Posterior vena cava (tissue), 2 donors: ENCODE measurements around the gene SLC23A3. TPM values are rescaled to one million over a fixed set of nuclear protein-coding genes. Genes with fewer than 3 reads are reported as not detected.

Experiments used
- DNase-seq: peaks from one replicate; pipeline ENCODE4 v3.0.0-alpha.2; 2020; ENCODE audit warnings: low spot score
- intact Hi-C, 2 donors: fragments of 100-400 bp; cut with DNase I; formaldehyde crosslinking; loops; one replicate each; pipeline versions ENCODE4 v1.14.1 to v1.14.2; 2022 to 2023
- total RNA-seq, 2 donors: library from RNA; stranded (reverse); fragmentation: NEBNext Ultra II Directional; extraction: Animal tissue kit (Norgen Biotek cat#: 25700); gene quantifications; one replicate each; pipeline ENCODE4 v1.2.1, GENCODE V29; 2021
- donor health status: DM: yes; HTN: yes; CAD: no.
- donor health status: DM: yes; HTN: yes; CAD: no.

Gene SLC23A3
- total RNA-seq, 2 donors from 2014 or later: 0.71 to 2.1 TPM

DNA sequence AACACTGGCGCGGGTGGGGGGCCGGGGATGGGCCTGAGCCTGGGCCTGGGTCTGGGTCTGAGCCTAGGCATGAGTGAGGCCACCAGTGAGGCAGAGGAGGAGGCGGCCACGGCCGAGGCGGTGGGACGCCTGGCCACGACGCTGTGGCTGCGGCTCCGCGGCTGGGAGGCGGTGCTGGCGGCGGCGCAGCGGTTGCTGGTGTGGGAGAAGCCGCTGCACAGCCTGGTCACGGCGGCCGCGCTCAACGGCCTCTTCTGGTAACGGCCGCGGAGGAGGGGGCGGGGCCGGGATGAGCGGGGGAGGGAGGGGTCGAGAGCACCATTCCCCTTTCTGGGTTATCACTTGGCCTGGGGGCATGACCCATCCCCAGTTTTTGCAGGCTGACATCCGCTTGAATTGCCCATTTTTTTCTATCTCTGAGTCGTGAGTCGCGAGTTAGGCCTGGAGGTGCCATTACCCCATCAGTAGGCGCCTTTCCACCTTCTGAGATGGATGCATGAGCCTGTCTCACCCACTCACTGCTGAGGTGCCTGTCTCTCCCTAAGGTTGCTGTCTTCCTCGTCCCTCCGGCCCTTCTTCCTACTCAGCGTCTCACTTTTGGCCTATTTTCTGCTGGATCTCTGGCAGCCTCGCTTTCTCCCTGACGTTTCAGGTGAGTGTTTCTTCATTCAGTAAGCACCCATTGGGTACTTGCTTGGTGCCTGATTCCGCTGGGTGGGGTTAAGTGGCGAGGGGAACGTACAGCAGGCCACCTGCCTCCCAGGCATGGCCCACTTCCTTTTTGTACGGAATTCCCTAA is 8.7 kb upstream of the SLC23A3 start:
- intact Hi-C loops: loop anchor here in 1 of 2 donors (5.0 kb wide), 1 partner anchor 39 kb away; the partner anchor contains the start of gene ABCB6
- peak; percentile 90 for DNase-seq

DNA sequence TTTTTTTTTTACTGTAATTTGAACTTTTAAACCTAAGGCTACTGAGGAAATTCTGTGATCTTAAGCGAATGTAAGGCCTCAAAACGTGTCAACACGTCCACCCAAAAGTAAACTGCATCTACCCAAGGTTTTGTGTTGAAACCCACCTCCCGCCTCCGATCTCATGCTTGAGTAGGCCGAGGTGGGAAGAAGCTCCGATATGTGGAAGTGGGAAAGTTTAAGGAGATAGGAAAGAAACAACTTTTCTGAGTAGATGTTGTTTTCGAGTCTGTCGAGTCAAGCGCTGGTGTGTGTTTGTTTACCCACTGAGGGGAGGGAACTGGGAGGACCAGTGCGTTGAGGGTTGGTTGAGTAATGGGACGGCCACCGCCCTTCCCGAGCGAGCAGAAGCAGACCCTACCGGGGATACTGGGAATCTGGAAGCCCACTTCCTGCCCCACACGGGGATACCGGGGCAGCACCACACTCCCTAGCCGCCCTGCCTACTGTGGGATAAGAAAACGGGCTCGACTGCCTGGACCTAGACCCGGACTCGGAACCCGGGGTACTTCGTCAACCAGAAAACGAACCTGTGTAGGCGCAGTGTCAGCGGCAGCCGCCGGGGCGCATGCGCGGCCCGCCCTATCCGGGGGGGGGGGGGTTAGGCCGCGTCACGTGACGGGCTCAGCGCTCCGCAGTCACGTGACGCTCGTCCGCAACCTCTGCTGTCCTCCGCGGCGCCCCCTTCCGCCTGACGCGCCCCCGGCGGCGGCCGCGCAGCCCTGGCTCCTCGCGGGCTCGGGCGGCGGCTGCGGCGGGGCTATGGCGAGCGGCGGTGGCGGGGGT is 7.9 kb upstream of the SLC23A3 start, which contains the start of gene RETREG2:
TSS of gene RETREG2 (plus strand) at position 724 of the 825 bp plus-strand sequence. CDS start at position 802, 78 bp downstream.
- DNase-seq: peak; percentile 95
- intact Hi-C loops: loop anchor here in 1 of 2 donors (5.0 kb wide), 1 partner anchor 40 kb away; the partner anchor contains the start of gene ABCB6

DNA sequence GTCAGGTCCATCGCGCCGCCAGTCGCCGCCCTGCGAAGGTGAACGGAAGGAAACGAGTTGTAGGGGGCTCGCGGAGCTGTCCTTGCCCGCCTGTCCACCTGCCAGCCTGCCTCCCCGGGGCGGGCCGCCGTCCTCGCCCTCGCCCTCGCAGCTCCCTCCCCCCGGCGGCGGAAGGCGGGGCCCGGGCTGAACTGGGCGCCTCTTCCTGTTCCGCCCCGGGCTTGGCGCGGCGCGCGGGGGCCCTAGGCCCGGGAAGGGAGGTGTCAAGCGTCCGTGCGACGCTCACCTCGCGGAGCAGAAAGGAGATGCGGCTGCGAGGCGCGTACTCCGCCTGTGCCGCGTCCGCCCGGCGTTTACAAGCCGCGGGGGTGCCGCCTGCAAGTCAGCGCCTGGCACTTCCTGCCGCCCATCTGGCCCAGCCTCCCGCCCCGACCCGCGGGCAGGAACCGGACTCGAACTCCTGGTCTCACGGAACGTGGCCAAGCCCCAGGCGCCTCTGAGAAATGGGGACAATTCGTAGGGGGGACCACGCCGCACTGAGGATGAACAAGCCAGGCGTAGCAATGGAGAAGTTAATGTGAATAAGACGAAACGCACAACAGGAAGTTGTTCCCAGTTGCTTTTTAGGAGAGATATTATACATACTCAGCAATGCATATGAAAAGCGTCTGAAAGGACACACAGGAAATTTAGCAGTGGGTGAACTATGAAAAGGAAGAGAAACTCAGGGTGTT is 7.2 kb upstream of the SLC23A3 start, which contains the start of gene CNPPD1:
TSS of gene CNPPD1 (minus strand) at position 108 of the 734 bp plus-strand sequence. CDS start at position 11, 97 bp downstream.
- peak; percentile 96 for DNase-seq
- intact Hi-C loops: loop anchor here in 1 of 2 donors (5.0 kb wide), 1 partner anchor 40 kb away; the partner anchor contains the start of gene ABCB6

DNA sequence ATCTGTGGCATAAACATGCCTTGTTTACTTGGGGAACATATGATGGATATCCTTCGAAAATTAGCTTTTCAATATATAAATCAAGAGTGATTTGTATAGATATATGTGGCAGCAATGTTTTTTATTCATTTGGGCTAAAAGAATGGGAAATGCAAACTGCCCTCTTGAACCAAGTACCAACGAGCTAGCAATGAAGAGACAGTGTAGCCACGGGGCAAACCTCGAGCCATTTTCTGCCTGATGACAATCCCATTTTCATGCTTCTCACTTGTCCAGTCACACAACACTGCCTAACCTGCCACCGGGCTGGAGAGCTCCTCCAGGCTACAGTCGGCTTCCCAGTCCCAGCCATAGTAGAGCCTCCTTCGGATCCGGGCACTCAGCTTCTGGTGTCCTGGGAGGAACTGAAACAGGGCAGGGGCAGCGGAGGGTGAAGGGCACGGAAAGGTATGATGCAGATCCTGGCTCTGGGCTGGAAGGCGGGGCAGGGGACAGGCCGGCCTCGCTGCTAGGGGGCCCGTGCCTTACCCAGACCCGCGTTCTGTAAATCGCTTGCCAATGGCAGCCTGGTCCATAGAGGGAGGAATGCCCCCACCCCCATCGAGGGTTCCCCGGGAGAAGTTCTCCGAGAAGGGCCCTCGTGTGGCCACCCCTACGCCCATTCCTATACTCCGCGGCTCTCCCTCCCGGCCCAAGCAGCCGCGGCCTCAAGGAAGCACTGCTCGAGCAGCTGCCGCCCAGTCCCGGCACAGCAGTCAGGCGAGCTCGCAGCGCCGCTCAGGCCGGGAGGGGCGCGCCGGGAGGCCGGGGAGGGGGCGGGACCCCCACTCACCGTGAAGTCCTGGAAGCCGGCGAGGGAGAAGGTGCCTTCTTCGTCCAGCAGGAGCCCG is 6.3 kb upstream of the SLC23A3 start:
- intact Hi-C loops: loop anchor here in 1 of 2 donors (5.0 kb wide), 1 partner anchor 41 kb away; the partner anchor contains the start of gene ABCB6
- DNase-seq: peak; percentile 87

DNA sequence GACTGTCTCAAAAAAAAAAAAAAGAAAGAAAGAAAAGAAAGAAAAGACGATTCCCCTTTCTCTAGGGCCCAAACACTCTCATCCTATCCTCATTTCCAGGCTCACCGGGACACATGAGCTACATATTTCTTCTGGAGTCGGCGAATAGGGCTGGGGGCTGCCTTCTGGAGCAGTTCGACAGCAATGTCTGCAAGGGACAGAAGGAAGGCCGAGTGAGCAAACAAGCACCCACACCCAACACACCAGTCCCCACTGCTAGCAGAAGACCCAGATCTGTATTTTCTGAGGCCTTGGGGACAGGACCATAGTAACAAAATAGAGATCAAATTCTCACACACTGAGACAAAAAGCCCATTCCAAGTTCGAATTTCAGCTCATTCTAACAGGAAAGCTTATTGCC is 5.7 kb upstream of the SLC23A3 start:
- no peak for DNase-seq
- intact Hi-C loops: loop anchor here in 1 of 2 donors (5.0 kb wide), 1 partner anchor 42 kb away; the partner anchor contains the start of gene ABCB6

DNA sequence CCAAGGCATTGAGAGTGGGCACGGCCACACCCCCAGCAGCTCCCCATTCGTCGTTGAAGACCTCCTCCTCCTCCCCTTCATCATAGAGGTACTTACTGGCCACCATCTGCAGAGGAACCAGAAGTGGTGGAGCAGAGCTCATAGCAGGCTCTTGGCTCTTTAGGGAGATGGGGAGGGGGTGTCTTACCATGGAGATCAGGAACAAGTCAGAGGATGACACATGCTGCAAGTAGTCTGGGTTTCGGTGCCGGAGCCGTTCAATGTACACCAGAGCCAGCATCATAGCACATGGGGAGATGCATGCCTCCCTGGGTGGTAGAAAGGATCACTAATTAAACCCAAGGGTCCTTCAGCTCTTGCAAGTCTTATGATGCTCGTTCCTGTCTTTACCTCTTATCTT is 5.0 kb upstream of the SLC23A3 start:
- DNase-seq: no peak
- intact Hi-C loops: loop anchor here in 1 of 2 donors (5.0 kb wide), 1 partner anchor 42 kb away; the partner anchor contains the start of gene ABCB6

DNA sequence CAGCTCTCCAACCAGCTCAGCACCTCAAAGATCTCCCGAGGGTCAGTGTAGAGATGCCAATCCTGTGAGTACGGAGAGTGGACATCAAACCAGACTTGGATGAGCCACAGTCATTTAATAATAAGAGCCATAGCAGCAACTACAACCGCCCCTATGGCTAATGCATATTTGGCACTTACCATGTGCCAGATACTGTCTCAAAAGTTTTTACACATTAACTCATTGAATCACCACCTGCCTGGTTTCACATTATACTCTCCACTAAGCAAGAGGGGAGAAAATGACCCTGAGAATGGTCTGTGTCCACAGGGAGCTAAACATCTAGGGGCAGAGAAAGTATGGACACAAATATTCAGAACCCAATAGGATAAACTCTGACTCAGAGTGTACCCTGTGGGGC is 4.3 kb upstream of the SLC23A3 start:
- no peak for DNase-seq
- intact Hi-C loops: no loop called here

DNA sequence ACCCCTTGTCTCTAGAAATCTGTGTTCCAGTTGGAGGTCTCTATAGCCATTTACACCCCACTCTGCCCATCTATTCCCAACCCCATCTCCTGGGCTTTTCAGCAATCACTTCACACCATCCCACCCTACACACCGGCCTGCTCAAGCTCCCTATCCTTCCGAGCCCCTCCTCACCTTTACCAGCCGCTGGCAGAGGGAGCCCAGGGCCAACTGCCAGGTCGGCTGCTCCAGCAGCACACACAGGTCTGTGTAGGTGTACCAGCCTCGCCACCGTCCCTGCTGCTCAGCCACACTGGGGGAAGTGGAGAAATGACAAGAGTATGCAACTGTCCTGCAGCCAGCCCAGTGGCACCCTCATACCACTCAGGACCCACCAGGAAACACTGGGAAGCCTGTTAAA is 3.3 kb upstream of the SLC23A3 start:
- intact Hi-C loops: no loop called here
- DNase-seq: no peak

DNA sequence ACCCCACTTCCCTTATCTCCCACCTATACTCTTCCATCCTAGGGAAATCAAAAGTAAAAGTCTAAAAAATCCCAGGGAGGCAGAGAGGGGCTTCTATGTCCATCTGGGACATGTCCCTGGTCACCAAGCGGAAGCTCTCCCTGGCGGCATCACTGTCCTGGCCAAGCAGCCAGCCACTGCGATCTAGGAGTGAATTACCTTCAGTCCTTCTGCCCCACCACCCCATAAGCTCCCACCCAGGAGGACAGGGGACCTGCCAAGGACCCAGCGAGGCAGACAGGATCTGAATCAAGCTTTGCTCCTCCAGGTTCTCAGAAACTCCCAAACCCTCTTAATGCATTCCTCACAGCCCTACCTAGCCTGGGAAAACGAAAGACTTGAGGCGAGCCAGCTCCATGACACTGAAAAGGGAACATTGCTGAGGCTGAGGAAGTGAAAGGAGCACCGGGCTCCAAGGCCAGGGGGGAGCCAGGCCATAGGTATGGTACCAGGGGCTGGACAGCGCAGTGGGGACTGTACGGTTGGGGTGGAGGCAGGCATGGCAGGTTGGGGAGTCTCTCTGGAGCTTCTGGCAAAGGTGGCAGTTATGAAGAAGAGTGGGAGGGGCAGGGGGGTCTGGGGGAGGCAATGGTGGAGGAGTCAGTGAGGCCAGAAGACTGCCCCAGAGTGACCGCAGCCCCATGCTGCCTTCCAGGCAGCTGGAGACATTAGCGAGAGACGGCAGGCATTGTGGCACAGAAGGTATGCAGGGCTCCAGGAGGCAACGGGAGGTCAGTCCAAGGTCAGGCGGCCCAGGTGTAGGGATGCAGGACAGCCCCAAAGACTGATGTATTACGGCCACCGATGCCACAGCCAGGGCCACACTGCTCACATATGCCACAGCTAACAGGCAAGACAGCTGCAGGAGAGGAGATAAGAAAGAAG is 2.7 kb upstream of the SLC23A3 start:
- intact Hi-C loops: no loop called here

DNA sequence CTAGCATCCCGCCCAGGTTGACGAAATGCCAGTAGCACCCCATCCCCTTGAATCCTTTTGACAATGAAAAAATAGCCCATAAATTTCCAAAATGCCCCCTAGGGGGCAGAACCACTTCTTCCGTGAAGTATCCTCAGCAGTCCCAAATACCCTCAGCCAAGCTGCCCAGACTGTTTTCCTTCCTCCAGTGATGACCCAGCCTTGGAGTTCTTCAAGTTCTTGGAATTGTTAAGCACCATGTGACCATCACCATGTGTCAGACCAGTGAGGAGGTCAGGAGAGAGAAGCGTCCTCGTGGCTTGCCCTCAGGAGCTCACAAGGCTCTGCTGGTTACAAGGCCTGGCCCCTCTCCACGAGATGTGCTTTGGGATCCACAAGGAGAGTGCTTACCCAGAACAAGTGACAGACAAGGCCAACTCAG is 1.4 kb upstream of the SLC23A3 start:
- DNase-seq: no peak
- intact Hi-C loops: no loop called here

More for the DNA sequence above, 2.7 kb upstream of the SLC23A3 start:
- no peak for DNase-seq

DNA sequence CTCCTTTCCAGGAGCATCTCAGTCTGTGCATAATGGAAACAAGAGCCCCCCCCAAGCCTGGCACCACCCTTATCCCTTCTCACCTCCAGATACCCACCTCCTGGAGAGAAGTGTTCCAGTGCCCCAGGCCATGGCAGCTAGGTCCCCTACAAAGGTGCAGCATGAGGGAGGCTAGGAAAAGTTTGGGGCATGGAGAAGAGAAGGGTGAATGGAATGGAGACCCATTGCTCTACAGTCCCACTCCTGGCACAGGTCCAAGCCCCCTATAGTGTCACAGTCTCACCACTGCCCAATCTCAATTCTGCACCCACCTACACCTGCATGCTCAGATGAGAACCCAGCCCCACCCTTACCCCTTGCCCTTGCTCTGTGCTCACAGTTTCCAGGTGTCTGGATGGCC is 897 bp downstream of the SLC23A3 start:
- intact Hi-C loops: loop anchor here in 1 of 2 donors (10.0 kb wide), 1 partner anchor 216 kb away; the partner anchor contains the start of gene DNPEP
- no peak for DNase-seq

DNA sequence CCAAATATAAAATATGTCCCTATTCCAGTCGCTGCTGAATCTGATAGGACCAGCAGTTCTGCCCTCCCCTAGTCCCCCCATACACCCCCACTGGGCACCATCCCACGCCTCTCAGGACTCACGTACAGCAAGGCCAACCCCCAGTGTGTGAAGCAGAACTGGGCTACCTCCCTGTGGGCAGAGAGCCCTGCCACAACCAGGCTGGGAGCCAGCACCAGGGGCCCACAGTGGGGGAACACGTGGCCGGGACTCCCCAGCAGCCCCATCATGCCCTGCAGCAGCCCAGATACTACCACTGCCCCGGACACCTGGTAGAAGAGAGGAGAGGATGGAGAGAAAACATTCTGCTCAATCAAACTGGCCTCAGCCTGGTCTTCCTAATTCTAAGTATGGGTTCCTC is 1.3 kb downstream of the SLC23A3 start:
- intact Hi-C loops: loop anchor here in 1 of 2 donors (10.0 kb wide), 1 partner anchor 216 kb away; the partner anchor contains the start of gene DNPEP
- no peak for DNase-seq

DNA sequence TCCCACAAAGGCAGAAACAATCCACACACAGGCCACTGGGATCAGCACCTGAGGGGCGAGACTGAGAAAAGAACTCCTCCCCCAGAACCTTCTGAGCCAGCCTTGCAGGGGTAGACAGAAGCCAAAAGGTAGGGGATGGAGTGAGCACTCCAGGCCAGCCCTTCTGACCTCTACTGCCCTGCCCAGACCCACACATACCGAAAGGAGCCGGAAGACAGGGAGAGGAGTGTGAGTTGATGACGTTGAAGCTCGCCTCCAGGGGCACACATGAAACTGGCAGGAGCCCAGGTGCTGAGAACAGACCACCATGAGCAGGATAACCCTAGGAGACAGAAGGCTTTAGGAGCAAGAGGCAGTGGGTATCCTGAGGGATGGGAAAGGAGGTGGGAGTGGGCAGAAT is 1.8 kb downstream of the SLC23A3 start:
- no peak for DNase-seq
- intact Hi-C loops: loop anchor here in 1 of 2 donors (10.0 kb wide), 1 partner anchor 217 kb away; the partner anchor contains the start of gene DNPEP

DNA sequence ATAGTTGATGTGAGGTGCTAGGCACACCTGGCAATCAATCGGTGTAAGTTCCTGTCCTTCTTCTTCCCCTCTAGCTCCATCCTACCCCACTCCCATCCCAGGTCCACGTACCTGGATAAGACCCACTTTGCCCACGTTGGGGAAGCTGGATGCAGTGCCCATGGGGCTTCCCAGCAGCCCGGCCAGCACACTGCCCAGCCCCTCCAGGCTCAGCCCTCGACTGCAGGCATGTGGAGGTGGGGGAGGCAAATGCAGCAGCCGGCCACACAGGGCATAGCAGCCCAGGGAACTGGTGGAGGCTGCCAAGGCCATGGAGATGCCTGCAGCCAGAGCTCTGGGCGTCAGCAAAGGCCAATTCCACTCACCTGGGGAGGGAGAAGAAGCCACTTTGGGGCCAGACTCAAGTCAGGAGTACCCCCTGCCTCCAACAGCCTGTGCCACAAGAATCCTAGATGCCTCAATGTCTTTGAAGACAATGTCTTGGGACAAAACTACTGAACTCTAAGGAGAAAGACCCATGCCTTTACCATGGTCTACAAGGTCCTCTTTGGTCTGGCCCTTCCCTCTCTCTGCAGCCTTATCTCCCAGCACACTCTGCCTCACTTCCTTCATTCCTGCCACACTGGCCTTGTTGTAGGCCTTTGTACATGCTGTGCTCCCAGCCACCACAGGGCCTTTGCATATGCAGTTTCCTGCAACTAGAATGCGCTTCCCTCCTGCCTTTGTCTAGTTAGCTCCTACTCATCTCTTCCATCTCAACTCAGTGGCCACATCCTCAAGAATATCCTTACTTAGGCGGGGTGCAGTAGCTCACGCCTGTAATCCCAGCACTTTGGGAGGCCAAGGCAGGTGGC is 4.5 kb downstream of the SLC23A3 start:
- DNase-seq: no peak
- intact Hi-C loops: loop anchor here in 1 of 2 donors (10.0 kb wide), 1 partner anchor 220 kb away; the partner anchor contains the start of gene DNPEP

DNA sequence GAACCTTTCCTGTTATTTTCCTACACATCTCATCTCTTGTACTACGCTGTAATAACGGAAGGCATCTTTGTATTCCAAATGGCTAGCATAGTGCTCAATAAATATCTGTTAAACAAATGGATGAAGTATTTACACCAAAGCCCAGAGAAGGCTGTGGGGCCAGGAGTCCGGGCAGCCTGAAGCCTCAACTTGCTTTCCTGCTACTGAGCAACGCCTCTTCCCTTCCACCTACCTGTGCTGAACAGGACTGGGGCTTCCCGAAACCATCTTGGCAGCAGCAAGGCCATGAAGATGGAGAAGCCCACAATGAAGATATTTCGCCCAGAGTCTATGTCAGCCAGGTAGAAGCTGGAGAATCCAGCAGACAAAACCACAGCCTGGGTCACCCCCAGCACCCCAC is 6.7 kb downstream of the SLC23A3 start:
- DNase-seq: no peak
- intact Hi-C loops: loop anchor here (5.0 to 10.0 kb wide), 2 partner anchors 134 to 222 kb away; partner anchors contain the start of gene DNPEP (in 1 of the 2)
